OCI-LY7 (cell line): ENCODE results near the gene MAP1A. TPM values are rescaled to one million over a fixed set of nuclear protein-coding genes. Genes with fewer than 3 reads are reported as not detected.

ENCODE experiments used
- BruUV-seq: library from RNA; stranded (reverse); fragments of 400-500 nt; replicated peaks from 2 replicates; lab custom pipeline; 2021; lab: Mats Ljungman, UMichigan
- CTCF ChIA-PET: fragments of 300-600 bp; sonication (Branson Sonifier 250); formaldehyde crosslinking; loops from one replicate; lab custom pipeline; 2022; ENCODE audit warnings: antibody characterized with exemption; ENCODE audit not compliant: unreplicated experiment; lab: Charles Lee
- POLR2A ChIA-PET: fragments of 300-600 bp; sonication (Branson Sonifier 250); formaldehyde crosslinking; loops from one replicate; lab custom pipeline; 2022; ENCODE audit warnings: antibody characterized with exemption; lab: Charles Lee
- DNase-seq: peaks from one replicate; pipeline ENCODE4 v3.0.0-alpha.2; 2015; ENCODE audit warnings: low spot score
- H2AFZ ChIP-seq: fragments of 200-600 bp; sonication (generic), shearing (Covaris generic); 2 replicates; pipeline ENCODE4 v1.6.1; 2014; ENCODE audit warnings: mild to moderate bottlenecking, antibody characterized with exemption, low read length, moderate library complexity
- H3K27ac ChIP-seq: fragments of 200-600 bp; sonication (generic); 2 replicates; pipeline ENCODE4 v1.5.1; 2014; ENCODE audit warnings: mixed run types, low read depth, mild to moderate bottlenecking, moderate library complexity, low read length, inconsistent platforms; ENCODE audit not compliant: poor library complexity, severe bottlenecking
- H3K36me3 ChIP-seq: fragments of 200-600 bp; sonication (generic); 2 replicates; pipeline ENCODE4 v1.6.1; 2014; ENCODE audit warnings: mild to moderate bottlenecking, antibody characterized with exemption, low read length, moderate library complexity, mixed read lengths; ENCODE audit not compliant: insufficient read depth
- H3K4me1 ChIP-seq: fragments of 200-600 bp; sonication (generic); 2 replicates; pipeline ENCODE4 v1.5.1; 2014; ENCODE audit warnings: mild to moderate bottlenecking, low read length; ENCODE audit not compliant: insufficient read depth, poor library complexity, severe bottlenecking
- H3K4me2 ChIP-seq: fragments of 200-600 bp; sonication (generic); 2 replicates; pipeline ENCODE4 v1.6.1; 2014; ENCODE audit warnings: mild to moderate bottlenecking, low read length
- H3K4me3 ChIP-seq: fragments of 200-600 bp; sonication (generic); 2 replicates; pipeline ENCODE4 v1.5.1; 2014; ENCODE audit warnings: mild to moderate bottlenecking, low read depth, low read length; ENCODE audit not compliant: poor library complexity, severe bottlenecking
- H3K79me2 ChIP-seq: fragments of 200-600 bp; sonication (generic); 2 replicates; pipeline ENCODE4 v1.6.1; 2016; ENCODE audit warnings: low read depth, mild to moderate bottlenecking, low read length, moderate library complexity, mixed read lengths; ENCODE audit not compliant: insufficient read depth
- H3K9me2 ChIP-seq: fragments of 200-600 bp; sonication (generic); 2 replicates; pipeline ENCODE4 v1.6.1; 2016; ENCODE audit warnings: mild to moderate bottlenecking, low read length, mixed read lengths; ENCODE audit not compliant: insufficient read depth
- H3K9me3 ChIP-seq: fragments of 200-600 bp; sonication (generic); 2 replicates; pipeline ENCODE4 v1.6.1; 2014; ENCODE audit warnings: mild to moderate bottlenecking, mixed run types, low read length, mixed read lengths
- H4K20me1 ChIP-seq: fragments of 200-600 bp; sonication (generic); 2 replicates; pipeline ENCODE4 v1.6.1; 2014; ENCODE audit warnings: mild to moderate bottlenecking, antibody characterized with exemption, low read length, moderate library complexity, mixed read lengths; ENCODE audit not compliant: insufficient read depth
- EZH2phosphoT487 ChIP-seq: fragments of 200-600 bp; sonication (generic); IDR thresholded peaks from 2 replicates; pipeline ENCODE4 v1.6.1; 2018; ENCODE audit warnings: low read depth, borderline replicate concordance, mild to moderate bottlenecking, mixed run types, antibody characterized with exemption, low read length, moderate library complexity, mixed read lengths
- intact Hi-C: fragments of 100-400 bp; cut with micrococcal nuclease; formaldehyde crosslinking; loops from one replicate; pipeline ENCODE4 v1.10.0; 2022; ENCODE audit not compliant: unreplicated experiment
- total RNA-seq, 2 experiments: library from RNA; depleted of rRNA in 1 of 2; stranded (reverse); fragments of >200 nt in 1 of 2; shearing (Covaris generic) in 1 of 2; gene quantifications; 2 replicates each; pipeline ENCODE4 v1.2.3, GENCODE V29; 2014 to 2022
- TF ChIP-seq, protein P1 (sequence below): fragments of 200-600 bp; sonication (generic); conservative IDR thresholded peaks from 2 replicates; pipeline ENCODE4 v1.5.1; 2014; ENCODE audit warnings: mild to moderate bottlenecking, antibody characterized with exemption, low read length, moderate library complexity, mixed read lengths

MAP1A gene
- total RNA-seq, 2 experiments from 2014 or later = 3.3 to 3.8 TPM

DNA sequence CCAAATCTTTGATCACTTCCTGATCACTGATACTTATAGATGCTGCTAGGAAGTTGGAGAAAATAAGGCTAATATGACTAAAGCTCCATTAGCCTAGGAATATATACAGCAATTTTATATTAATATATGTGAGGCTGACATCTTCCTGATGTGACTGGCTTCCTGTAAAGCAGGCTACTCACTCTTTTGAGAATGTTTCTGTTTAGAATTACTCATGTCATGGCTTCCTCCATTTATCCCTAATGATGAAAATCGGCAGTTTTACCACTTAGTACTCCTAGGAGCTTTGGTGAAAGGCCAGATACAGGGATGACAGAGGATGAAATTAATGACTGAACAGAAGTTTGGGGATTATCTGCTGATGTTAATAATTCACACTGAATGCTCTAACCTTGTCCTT lies 3.9 kb upstream of the MAP1A start:
- no TSS peak for BruUV-seq
- Histone ChIP-seq H3K9me2 (no peaks in the 10 kb centered on the region), H2AFZ (no peak overlapping the region), H3K27ac (no peak overlapping the region), H3K9me3 (no peaks in the 10 kb centered on the region), H3K4me1 (peaks cover 45% of the 10 kb centered on the region), H3K4me2 (no peak overlapping the region), H3K79me2 (no peaks in the 10 kb centered on the region), H3K36me3 (no peaks in the 10 kb centered on the region), H3K4me3 (no peak overlapping the region), H4K20me1 (no peaks in the 10 kb centered on the region)
- DNase-seq = no peak
- ChIA-PET POLR2A (interaction anchor here (1.3 kb wide), 1 partner anchor 11 kb away, joined by 3 read pairs; no protein-coding TSS in a partner anchor), CTCF (no interaction called here)
- no peak for TF ChIP-seq EZH2phosphoT487
- TF ChIP-seq, protein P1, sequence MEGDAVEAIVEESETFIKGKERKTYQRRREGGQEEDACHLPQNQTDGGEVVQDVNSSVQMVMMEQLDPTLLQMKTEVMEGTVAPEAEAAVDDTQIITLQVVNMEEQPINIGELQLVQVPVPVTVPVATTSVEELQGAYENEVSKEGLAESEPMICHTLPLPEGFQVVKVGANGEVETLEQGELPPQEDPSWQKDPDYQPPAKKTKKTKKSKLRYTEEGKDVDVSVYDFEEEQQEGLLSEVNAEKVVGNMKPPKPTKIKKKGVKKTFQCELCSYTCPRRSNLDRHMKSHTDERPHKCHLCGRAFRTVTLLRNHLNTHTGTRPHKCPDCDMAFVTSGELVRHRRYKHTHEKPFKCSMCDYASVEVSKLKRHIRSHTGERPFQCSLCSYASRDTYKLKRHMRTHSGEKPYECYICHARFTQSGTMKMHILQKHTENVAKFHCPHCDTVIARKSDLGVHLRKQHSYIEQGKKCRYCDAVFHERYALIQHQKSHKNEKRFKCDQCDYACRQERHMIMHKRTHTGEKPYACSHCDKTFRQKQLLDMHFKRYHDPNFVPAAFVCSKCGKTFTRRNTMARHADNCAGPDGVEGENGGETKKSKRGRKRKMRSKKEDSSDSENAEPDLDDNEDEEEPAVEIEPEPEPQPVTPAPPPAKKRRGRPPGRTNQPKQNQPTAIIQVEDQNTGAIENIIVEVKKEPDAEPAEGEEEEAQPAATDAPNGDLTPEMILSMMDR = no peak
- intact Hi-C loops = loop anchor here (5.0 kb wide), 1 partner anchor 141 kb away; the partner anchor contains the start of genes TUBGCP4 and ZSCAN29

DNA sequence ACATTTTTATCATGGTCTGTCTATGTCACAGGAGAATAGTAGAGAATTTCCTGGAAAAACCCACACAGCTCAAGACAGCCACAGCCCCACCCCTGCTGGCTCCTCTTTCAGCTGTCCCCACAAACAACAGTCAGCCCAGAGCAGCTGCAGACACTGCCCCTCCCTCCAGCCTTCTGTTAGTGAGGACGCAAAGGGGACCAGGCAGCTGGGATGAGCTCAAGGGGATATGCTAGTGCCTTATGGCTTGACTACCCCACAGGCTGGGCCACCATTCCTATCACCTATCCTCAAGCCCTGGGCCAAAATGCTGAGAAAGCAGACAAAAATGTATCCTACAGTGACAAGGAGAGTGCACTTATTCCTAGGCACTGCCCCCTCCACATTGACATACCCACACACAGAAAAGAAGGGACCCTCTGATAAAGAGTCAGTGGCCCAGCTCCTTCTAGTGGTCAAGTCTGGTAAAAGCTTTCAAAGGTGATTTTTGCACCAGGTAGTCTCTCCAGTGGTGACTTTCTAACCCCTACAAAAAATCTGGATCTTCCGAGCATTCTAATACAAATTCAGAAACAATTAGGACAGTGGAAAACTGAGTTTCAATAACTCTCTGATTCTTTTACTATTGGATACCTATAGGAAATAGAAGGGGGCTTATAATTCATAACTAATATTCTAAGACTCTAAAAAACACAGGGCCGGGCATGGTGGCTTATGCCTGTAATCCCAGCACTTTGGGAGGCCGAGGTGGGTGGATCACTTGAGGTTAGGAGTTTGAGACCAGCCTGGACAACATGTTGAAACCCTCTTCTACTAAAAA lies 3.0 kb upstream of the MAP1A start:
- H3K79me2 ChIP-seq = no peaks in the 10 kb centered on the region
- H3K9me2 ChIP-seq = no peaks in the 10 kb centered on the region
- peaks cover 49% of the 10 kb centered on the region for H3K4me1 ChIP-seq
- peak; percentile 72 for DNase-seq
- intact Hi-C loops = loop anchor here (5.0 kb wide), 1 partner anchor 142 kb away; the partner anchor contains the start of genes TUBGCP4 and ZSCAN29
- H4K20me1 ChIP-seq = no peaks in the 10 kb centered on the region
- H3K4me3 ChIP-seq = no peak overlapping the region
- H3K9me3 ChIP-seq = no peaks in the 10 kb centered on the region
- TF ChIP-seq, protein P1 = peak; percentile 98
- TF ChIP-seq EZH2phosphoT487 = no peak
- no peak overlapping the region for H2AFZ ChIP-seq
- ChIA-PET POLR2A (interaction anchor here (1.2 kb wide), 2 partner anchors 22 to 144 kb away, joined by 3 read pairs; partner anchors contain the start of genes TUBGCP4 and ZSCAN29), CTCF (no interaction called here)
- no peaks in the 10 kb centered on the region for H3K36me3 ChIP-seq
- no TSS peak for BruUV-seq
- H3K27ac ChIP-seq = no peak overlapping the region
- H3K4me2 ChIP-seq = no peak overlapping the region

DNA sequence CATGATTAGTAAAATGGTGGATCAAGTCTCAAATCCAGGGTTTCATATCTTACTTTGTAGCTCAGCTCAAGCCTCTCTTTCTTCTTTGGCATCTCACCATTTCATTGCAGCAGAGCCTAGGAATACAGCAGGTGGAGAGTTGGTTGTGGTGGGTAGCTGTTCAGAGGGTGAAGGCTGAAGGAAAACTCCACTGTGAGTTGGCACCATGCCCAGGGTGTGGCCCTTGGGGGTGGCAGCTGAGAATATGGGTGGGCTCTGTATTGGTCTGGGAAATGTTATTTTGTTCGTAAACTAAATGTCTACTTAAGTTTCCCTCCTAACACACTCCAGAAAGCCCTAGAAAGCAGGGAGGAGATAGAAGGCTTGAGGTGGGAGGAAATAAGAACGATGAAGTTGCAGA lies 1.7 kb upstream of the MAP1A start:
- ChIA-PET POLR2A (no interaction called here), CTCF (no interaction called here)
- no peaks in the 10 kb centered on the region for H3K9me2 ChIP-seq
- TF ChIP-seq, protein P1 = no peak
- TF ChIP-seq EZH2phosphoT487 = no peak
- H3K27ac ChIP-seq = no peak overlapping the region
- intact Hi-C loops = no loop called here
- H2AFZ ChIP-seq = no peak overlapping the region
- no peaks in the 10 kb centered on the region for H4K20me1 ChIP-seq
- no peaks in the 10 kb centered on the region for H3K36me3 ChIP-seq
- BruUV-seq = no TSS peak
- H3K4me3 ChIP-seq = no peak overlapping the region
- H3K9me3 ChIP-seq = no peaks in the 10 kb centered on the region
- no peaks in the 10 kb centered on the region for H3K79me2 ChIP-seq
- no peak for DNase-seq
- H3K4me2 ChIP-seq = peak overlapping the region; percentile 59; the same call in 1 of the 2 replicates
- H3K4me1 ChIP-seq = peaks cover 44% of the 10 kb centered on the region
